Measurements from ENCODE around the gene FEM1A. TPM values are rescaled to one million over a fixed set of nuclear protein-coding genes. Genes with fewer than 3 reads are reported as not detected.

The FEM1A gene
- total RNA-seq, 1 experiment from 2014 or later = 7.0 TPM

DNA sequence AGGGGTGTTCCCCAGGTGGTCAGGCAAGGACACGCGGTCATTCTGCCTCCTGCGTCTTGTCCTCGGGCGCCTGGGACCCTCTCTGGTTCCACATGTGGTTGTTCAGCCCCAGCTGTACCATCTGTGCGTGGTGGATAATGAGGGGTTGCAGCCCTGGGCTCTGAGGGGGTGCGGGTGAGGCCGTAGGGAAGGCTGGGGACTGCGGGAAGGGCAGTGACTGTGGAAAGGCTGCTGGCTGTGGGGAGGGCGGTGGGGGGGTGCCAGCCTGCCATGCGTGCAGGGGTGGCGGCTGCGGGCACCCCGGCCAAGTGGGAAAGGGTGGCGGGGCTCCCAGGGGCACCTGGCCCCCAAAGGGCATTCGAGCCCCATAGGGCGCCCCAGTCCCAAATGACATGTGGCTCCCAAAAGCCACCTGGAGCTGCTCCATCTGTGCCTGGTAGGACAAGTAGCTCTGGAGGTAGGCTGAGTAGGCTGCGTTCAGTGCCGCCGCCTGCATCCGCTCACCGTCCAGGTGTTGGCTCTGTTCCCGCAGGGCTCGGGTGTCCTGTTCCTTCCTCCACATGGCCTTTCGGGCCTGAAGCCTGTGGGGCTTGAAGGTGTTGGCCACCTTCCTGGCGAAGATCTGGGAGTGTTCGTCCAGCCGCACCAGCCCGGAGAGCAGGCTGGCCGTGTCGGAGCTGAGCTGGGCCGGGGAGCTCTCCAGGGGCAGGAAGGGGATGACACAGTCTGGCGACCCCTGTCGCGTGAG, 24.8 kb downstream of the FEM1A start:
- intact Hi-C loops (cut with micrococcal nuclease; ENCODE audit: unreplicated experiment) = no loop called here
- Histone ChIP-seq H4K20me1 (ENCODE audit: insufficient read depth) (no peaks in the 10 kb centered on the region), H3K36me3 (ENCODE audit: low read depth) (no peaks in the 10 kb centered on the region), H3K79me2 (ENCODE audit: low read depth) (no peaks in the 10 kb centered on the region), H3K9me3 (ENCODE audit: insufficient read depth, low read depth) (no peaks in the 10 kb centered on the region), H3K4me2 (0 out of 2 replicates have a peak overlapping the region, but pooled peaks have one; percentile 88), H3K9me2 (ENCODE audit: insufficient read depth) (no peaks in the 10 kb centered on the region), H2AFZ (no peak overlapping the region), H3K4me3 (no peak overlapping the region), H3K27ac (no peak overlapping the region), H3K27me3 (ENCODE audit: insufficient read depth, low read depth) (no peaks in the 10 kb centered on the region), H3K4me1 (replicated peaks; ENCODE audit: insufficient read depth) (no peaks in the 10 kb centered on the region), H3F3A (ENCODE audit: insufficient read depth, low read depth) (peaks cover 24% of the 10 kb centered on the region)
- ChIA-PET CTCF (no interaction called here), POLR2A (ENCODE audit: unreplicated experiment) (no interaction called here)
- no peak for DNase-seq
- BruUV-seq (replicated peaks) = no TSS peak
- TF ChIP-seq, protein P1, sequence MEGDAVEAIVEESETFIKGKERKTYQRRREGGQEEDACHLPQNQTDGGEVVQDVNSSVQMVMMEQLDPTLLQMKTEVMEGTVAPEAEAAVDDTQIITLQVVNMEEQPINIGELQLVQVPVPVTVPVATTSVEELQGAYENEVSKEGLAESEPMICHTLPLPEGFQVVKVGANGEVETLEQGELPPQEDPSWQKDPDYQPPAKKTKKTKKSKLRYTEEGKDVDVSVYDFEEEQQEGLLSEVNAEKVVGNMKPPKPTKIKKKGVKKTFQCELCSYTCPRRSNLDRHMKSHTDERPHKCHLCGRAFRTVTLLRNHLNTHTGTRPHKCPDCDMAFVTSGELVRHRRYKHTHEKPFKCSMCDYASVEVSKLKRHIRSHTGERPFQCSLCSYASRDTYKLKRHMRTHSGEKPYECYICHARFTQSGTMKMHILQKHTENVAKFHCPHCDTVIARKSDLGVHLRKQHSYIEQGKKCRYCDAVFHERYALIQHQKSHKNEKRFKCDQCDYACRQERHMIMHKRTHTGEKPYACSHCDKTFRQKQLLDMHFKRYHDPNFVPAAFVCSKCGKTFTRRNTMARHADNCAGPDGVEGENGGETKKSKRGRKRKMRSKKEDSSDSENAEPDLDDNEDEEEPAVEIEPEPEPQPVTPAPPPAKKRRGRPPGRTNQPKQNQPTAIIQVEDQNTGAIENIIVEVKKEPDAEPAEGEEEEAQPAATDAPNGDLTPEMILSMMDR (conservative IDR thresholded peaks at IDR 0.05) = no peak
- TF ChIP-seq EZH2 (IDR thresholded peaks at IDR 0.05; ENCODE audit: low read depth) = no peak

GRCh38 chr19:4816950-4817278, 25.4 kb downstream of the FEM1A start:
- Histone ChIP-seq H4K20me1 (ENCODE audit: insufficient read depth) (no peaks in the 10 kb centered on the region), H2AFZ (no peak overlapping the region), H3K9me3 (ENCODE audit: insufficient read depth, low read depth) (no peaks in the 10 kb centered on the region), H3K4me3 (no peak overlapping the region), H3K4me1 (replicated peaks; ENCODE audit: insufficient read depth) (no peaks in the 10 kb centered on the region), H3K79me2 (ENCODE audit: low read depth) (no peaks in the 10 kb centered on the region), H3K9me2 (ENCODE audit: insufficient read depth) (no peaks in the 10 kb centered on the region), H3K27ac (no peak overlapping the region), H3F3A (ENCODE audit: insufficient read depth, low read depth) (peaks cover 22% of the 10 kb centered on the region), H3K36me3 (ENCODE audit: low read depth) (no peaks in the 10 kb centered on the region), H3K27me3 (ENCODE audit: insufficient read depth, low read depth) (no peaks in the 10 kb centered on the region), H3K4me2 (no peak overlapping the region)
- no peak for DNase-seq
- CTCF ChIA-PET = no interaction called here
- no peak for TF ChIP-seq EZH2 (IDR thresholded peaks at IDR 0.05; ENCODE audit: low read depth)
- TF ChIP-seq, protein P1 (conservative IDR thresholded peaks at IDR 0.05) = no peak
- POLR2A ChIA-PET (ENCODE audit: unreplicated experiment) = no interaction called here
- intact Hi-C loops (cut with micrococcal nuclease; ENCODE audit: unreplicated experiment) = no loop called here
- no TSS peak for BruUV-seq (replicated peaks)

DNA sequence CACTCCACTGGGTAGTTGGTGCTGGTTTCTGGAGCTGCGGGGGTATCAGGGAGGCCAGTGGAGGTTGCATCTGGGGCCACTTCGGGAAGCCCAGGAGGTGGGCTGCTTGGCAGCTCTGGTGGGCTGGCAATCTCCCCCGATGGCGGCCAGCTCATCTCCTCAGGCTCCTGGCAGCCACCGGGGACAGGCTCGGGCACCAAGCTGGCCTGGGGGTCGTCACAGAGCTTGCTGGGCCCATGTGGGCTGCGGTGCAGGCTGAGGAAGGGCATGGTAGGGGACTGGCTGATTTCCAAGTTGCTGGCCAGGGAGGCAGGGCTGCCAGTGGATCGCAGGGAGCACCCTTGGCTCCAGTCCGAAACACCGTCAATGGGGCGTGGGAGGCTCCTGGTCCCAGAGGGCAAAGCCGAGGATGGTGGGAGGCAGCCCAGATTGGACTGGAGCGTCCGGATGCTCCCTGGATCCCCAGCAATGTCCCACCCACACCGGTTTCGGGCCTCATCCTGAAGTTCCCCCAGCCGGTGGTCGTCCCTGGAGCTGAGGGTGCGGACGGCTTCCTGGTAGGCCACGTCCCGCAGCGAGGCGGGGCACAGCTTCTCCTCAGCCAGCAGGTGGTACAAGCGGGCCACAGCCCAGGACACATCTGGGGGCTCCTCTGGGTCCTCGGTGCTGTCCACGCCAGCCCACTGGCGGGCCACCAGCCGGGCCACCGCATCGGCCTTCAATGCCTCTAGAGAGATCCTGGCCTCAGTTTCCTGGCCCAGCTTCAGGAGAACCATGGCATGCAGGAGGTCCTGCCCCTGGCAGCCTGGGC, 26.1 kb downstream of the FEM1A start:
- intact Hi-C loops (cut with micrococcal nuclease; ENCODE audit: unreplicated experiment) = no loop called here
- no peak overlapping the region for H3K4me3 ChIP-seq
- H3K4me2 ChIP-seq = no peak overlapping the region
- H3K4me1 ChIP-seq (replicated peaks; ENCODE audit: insufficient read depth) = no peaks in the 10 kb centered on the region
- H3K36me3 ChIP-seq (ENCODE audit: low read depth) = no peaks in the 10 kb centered on the region
- no peak for DNase-seq
- ChIA-PET CTCF (no interaction called here), POLR2A (ENCODE audit: unreplicated experiment) (no interaction called here)
- no TSS peak for BruUV-seq (replicated peaks)
- H3K27me3 ChIP-seq (ENCODE audit: insufficient read depth, low read depth) = no peaks in the 10 kb centered on the region
- H3F3A ChIP-seq (ENCODE audit: insufficient read depth, low read depth) = peaks cover 14% of the 10 kb centered on the region
- TF ChIP-seq, protein P1 (conservative IDR thresholded peaks at IDR 0.05) = no peak
- no peak for TF ChIP-seq EZH2 (IDR thresholded peaks at IDR 0.05; ENCODE audit: low read depth)
- H3K79me2 ChIP-seq (ENCODE audit: low read depth) = no peaks in the 10 kb centered on the region
- H3K9me3 ChIP-seq (ENCODE audit: insufficient read depth, low read depth) = no peaks in the 10 kb centered on the region
- no peaks in the 10 kb centered on the region for H4K20me1 ChIP-seq (ENCODE audit: insufficient read depth)
- H3K27ac ChIP-seq = no peak overlapping the region
- no peak overlapping the region for H2AFZ ChIP-seq
- H3K9me2 ChIP-seq (ENCODE audit: insufficient read depth) = no peaks in the 10 kb centered on the region

Measured in PC-9 (cell line).